OCI-LY1 (cell line): ENCODE measurements around the gene SOD2.

Experiments used
- H2AFZ ChIP-seq: fragments of 200-600 bp; sonication (generic), shearing (Covaris generic); 2 replicates; pipeline ENCODE4 v1.6.0; 2014; ENCODE audit warnings: antibody characterized with exemption, mild to moderate bottlenecking, low read length
- H3F3A ChIP-seq: fragments of 200-600 bp; sonication (generic), shearing (Covaris generic); 2 replicates; pipeline ENCODE4 v1.6.0; 2014; ENCODE audit warnings: mild to moderate bottlenecking, antibody characterized with exemption, low read length, moderate library complexity; ENCODE audit not compliant: insufficient read depth
- H3K27ac ChIP-seq: fragments of 200-600 bp; sonication (generic); 2 replicates; pipeline ENCODE4 v1.5.1; 2014; ENCODE audit warnings: low read length, mixed run types, mild to moderate bottlenecking, low read depth; ENCODE audit not compliant: poor library complexity, severe bottlenecking
- H3K27me3 ChIP-seq: fragments of 200-600 bp; sonication (generic); 2 replicates; pipeline ENCODE4 v1.6.0; 2014; ENCODE audit warnings: antibody characterized with exemption, mild to moderate bottlenecking, low read length, moderate library complexity; ENCODE audit not compliant: insufficient read depth
- H3K36me3 ChIP-seq: fragments of 200-600 bp; sonication (generic); 2 replicates; pipeline ENCODE4 v1.6.1; 2014; ENCODE audit warnings: mild to moderate bottlenecking, antibody characterized with exemption, low read length, moderate library complexity, mixed read lengths; ENCODE audit not compliant: insufficient read depth
- H3K4me1 ChIP-seq: fragments of 200-600 bp; sonication (generic); 2 replicates; pipeline ENCODE4 v1.5.1; 2014; ENCODE audit warnings: mild to moderate bottlenecking, low read length, moderate library complexity; ENCODE audit not compliant: insufficient read depth, severe bottlenecking
- H3K4me2 ChIP-seq: fragments of 200-600 bp; sonication (generic), shearing (Covaris generic); 2 replicates; pipeline ENCODE4 v1.6.1; 2014; ENCODE audit warnings: low read length
- H3K4me3 ChIP-seq: fragments of 200-600 bp; sonication (generic); 2 replicates; pipeline ENCODE4 v1.5.1; 2014; ENCODE audit warnings: low read length, low read depth, mild to moderate bottlenecking, mixed read lengths; ENCODE audit not compliant: poor library complexity, severe bottlenecking
- H3K79me2 ChIP-seq: fragments of 200-600 bp; shearing (Covaris generic); 2 replicates; pipeline ENCODE4 v1.6.1; 2016; ENCODE audit warnings: mixed run types, low read length, mixed read lengths; ENCODE audit not compliant: insufficient read depth
- H3K9ac ChIP-seq: fragments of 200-600 bp; sonication (generic), shearing (Covaris generic); 2 replicates; pipeline ENCODE4 v1.6.1; 2014; ENCODE audit warnings: mild to moderate bottlenecking, low read length, mixed read lengths
- H3K9me2 ChIP-seq: fragments of 200-600 bp; sonication (generic), shearing (Covaris generic); 2 replicates; pipeline ENCODE4 v1.6.1; 2014; ENCODE audit warnings: low read depth, mild to moderate bottlenecking, low read length, mixed read lengths
- H3K9me3 ChIP-seq: fragments of 200-600 bp; shearing (Covaris generic); 2 replicates; pipeline ENCODE4 v1.6.1; 2014; ENCODE audit warnings: low read length, mixed read lengths
- H4K20me1 ChIP-seq: fragments of 200-600 bp; sonication (generic), shearing (Covaris generic); 2 replicates; pipeline ENCODE4 v1.6.0; 2016; ENCODE audit warnings: mild to moderate bottlenecking, low read length; ENCODE audit not compliant: insufficient read depth
- EZH2 ChIP-seq: fragments of 200-600 bp; sonication (generic), shearing (Covaris generic); IDR thresholded peaks from 2 replicates; pipeline ENCODE4 v1.8.0; 2017; ENCODE audit warnings: borderline replicate concordance, mixed run types, mild to moderate bottlenecking, antibody characterized with exemption, low read length, moderate library complexity, mixed read lengths
- TF ChIP-seq, protein P1 (sequence below): fragments of 200-600 bp; sonication (generic), shearing (Covaris generic); IDR thresholded peaks from 2 replicates; pipeline ENCODE4 v1.5.1; 2017; ENCODE audit warnings: mild to moderate bottlenecking, antibody characterized with exemption, low read length, moderate library complexity, mixed read lengths

SOD2 gene

GRCh38 chr6:159693128-159693893 is at the start of gene SOD2:
SOD2 (minus strand) TSS chr6:159693241; CDS start chr6:159693167, 74 bp downstream.
- Histone ChIP-seq H3K4me1 (peaks cover 26% of the 10 kb centered on the region), H3K9me3 (no peaks in the 10 kb centered on the region), H3K9me2 (no peaks in the 10 kb centered on the region), H3K79me2 (no peaks in the 10 kb centered on the region; the same call in 1 of the 2 replicates), H2AFZ (no peak within 1 kb of the TSS), H3K4me2 (peak within 1 kb of the TSS; percentile 85), H4K20me1 (no peaks in the 10 kb centered on the region), H3K27me3 (no peaks in the 10 kb centered on the region), H3K4me3 (peak within 1 kb of the TSS; percentile 68), H3K27ac (peak within 1 kb of the TSS; percentile 54), H3F3A (no peaks in the 10 kb centered on the region), H3K9ac (peak within 1 kb of the TSS; percentile 78), H3K36me3 (peaks cover 5% of the 10 kb centered on the region; the same call in 1 of the 2 replicates)
- TF ChIP-seq, protein P1, sequence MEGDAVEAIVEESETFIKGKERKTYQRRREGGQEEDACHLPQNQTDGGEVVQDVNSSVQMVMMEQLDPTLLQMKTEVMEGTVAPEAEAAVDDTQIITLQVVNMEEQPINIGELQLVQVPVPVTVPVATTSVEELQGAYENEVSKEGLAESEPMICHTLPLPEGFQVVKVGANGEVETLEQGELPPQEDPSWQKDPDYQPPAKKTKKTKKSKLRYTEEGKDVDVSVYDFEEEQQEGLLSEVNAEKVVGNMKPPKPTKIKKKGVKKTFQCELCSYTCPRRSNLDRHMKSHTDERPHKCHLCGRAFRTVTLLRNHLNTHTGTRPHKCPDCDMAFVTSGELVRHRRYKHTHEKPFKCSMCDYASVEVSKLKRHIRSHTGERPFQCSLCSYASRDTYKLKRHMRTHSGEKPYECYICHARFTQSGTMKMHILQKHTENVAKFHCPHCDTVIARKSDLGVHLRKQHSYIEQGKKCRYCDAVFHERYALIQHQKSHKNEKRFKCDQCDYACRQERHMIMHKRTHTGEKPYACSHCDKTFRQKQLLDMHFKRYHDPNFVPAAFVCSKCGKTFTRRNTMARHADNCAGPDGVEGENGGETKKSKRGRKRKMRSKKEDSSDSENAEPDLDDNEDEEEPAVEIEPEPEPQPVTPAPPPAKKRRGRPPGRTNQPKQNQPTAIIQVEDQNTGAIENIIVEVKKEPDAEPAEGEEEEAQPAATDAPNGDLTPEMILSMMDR = no peak
- TF ChIP-seq EZH2 = no peak

DNA sequence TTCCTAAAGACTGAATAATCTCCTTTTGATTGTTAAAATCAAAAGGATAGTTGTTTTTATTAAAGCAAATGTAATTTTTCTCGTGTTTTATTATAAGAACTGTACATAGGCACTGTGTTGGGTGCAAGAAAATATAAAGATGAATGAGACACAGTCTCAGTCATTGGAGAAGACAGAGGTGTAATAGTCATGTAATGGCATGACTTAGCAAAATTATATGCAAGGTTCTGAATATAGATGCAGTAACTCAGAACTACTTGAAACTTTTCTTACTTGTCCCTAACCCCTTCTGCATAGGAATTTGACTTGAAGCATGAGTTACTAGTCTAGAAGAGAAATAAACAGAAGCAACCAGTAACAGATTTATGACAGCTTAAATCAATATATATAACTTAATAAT is 49.1 kb upstream of the SOD2 start:
- no peak overlapping the region for H3K4me2 ChIP-seq
- H3K9ac ChIP-seq = no peak overlapping the region
- no peaks in the 10 kb centered on the region for H3K9me3 ChIP-seq
- H3K79me2 ChIP-seq = peaks cover 33% of the 10 kb centered on the region
- H3K9me2 ChIP-seq = no peaks in the 10 kb centered on the region
- no peak overlapping the region for H2AFZ ChIP-seq
- H3K4me3 ChIP-seq = no peak overlapping the region
- peaks cover 6% of the 10 kb centered on the region for H4K20me1 ChIP-seq
- TF ChIP-seq, protein P1 = no peak
- TF ChIP-seq EZH2 = no peak
- peaks cover 97% of the 10 kb centered on the region for H3K36me3 ChIP-seq
- no peaks in the 10 kb centered on the region for H3K27me3 ChIP-seq
- H3K4me1 ChIP-seq = no peaks in the 10 kb centered on the region
- no peaks in the 10 kb centered on the region; the same call in 1 of the 2 replicates for H3F3A ChIP-seq
- H3K27ac ChIP-seq = no peak overlapping the region

GRCh38 chr6:159739341-159739740 is 46.3 kb upstream of the SOD2 start:
- H3K27ac ChIP-seq = no peak overlapping the region
- no peak overlapping the region for H3K4me2 ChIP-seq
- peaks cover 72% of the 10 kb centered on the region for H3K36me3 ChIP-seq
- H3K79me2 ChIP-seq = peaks cover 61% of the 10 kb centered on the region
- no peaks in the 10 kb centered on the region for H3K9me3 ChIP-seq
- H3K9me2 ChIP-seq = no peaks in the 10 kb centered on the region
- no peak overlapping the region for H3K4me3 ChIP-seq
- TF ChIP-seq, protein P1 = no peak
- TF ChIP-seq EZH2 = no peak
- no peak overlapping the region for H2AFZ ChIP-seq
- H3K27me3 ChIP-seq = no peaks in the 10 kb centered on the region
- no peaks in the 10 kb centered on the region; the same call in 1 of the 2 replicates for H3F3A ChIP-seq
- peaks cover 7% of the 10 kb centered on the region for H3K4me1 ChIP-seq
- no peak overlapping the region for H3K9ac ChIP-seq
- H4K20me1 ChIP-seq = peaks cover 9% of the 10 kb centered on the region
